ENCODE results near the gene COX5B. TPM values are rescaled to one million over a fixed set of nuclear protein-coding genes. Genes with fewer than 3 reads are reported as not detected.
A peak's percentile ranks its signal among the peaks of the same experiment; 100 is the strongest.
"Not testable (repeated sequence)": the region's sequence is repeated elsewhere in the genome, so short reads cannot be mapped to it uniquely, and the experiment has no call there.

The COX5B gene, protein sequence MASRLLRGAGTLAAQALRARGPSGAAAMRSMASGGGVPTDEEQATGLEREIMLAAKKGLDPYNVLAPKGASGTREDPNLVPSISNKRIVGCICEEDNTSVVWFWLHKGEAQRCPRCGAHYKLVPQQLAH
- 156 and 183 TPM in 2 replicates for total RNA-seq

DNA sequence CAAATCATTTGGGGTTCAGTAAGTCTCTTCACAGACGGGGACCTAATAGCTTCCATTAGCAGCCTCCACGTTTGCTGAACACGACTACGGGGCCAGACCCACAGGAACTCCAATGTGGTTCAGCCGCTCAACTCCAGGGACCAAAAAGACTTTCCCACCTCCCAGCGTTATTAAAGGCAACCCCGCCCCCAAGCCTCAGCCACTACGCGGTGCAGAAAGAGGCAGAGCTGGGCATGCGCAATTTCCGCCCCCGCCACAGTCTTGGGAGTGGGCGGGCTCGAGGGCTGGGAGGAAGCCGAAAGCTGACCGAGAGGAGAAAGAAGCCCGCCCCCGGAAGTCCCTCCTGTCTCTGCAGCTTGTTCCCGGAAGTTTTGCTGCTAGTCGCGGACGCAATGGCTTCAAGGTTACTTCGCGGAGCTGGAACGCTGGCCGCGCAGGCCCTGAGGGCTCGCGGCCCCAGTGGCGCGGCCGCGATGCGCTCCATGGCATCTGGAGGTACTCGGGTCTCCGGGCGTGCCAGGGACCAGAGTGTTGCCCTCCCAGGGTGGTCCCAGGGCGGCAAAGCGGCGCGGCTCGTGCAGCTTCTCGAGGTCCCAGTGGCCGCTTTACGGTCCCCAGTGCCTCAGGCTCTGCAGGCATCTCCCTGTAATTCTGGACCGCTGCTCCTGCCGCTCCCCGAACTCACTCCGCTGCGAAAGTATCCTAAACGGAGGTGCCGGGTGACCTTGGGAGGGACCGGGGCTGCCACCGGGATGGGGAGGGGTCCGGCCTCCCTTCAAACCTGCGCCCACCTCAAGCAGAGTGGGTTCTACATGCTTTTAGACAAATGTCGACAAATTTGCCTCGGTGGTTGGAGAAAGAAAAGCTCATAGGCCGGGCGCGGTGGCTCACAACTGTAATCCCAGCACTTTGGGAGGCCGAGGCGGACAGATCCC lies at the start of gene COX5B:
Gene COX5B, plus strand, starts transcription at position 368 of the 935 bp plus-strand sequence. Its CDS starts 25 bp downstream, at position 393.
- ATAC-seq (ENCODE audit: low read depth) (peak; percentile 98), DNase-seq (peak; percentile 94)
- Mint-ChIP-seq H3K4me3 (peak within 1 kb of the TSS; percentile 94), H3K27ac (peak within 1 kb of the TSS; percentile 94), H3K4me1 (peaks cover 19% of the 10 kb centered on the region), H3K9me3 (no peaks in the 10 kb centered on the region), H3K36me3 (ENCODE audit: low read depth) (peaks cover 37% of the 10 kb centered on the region), H3K27me3 (no peaks in the 10 kb centered on the region)
- ChIA-PET CTCF (interaction anchor here (0.6 to 2.0 kb wide), 5 partner anchors 17 to 55 kb away, joined by 4 to 18 read pairs (median 10); partner anchors contain the start of gene ACTR1B), POLR2A (interaction anchor here (0.7 to 10.2 kb wide), 9 partner anchors 16 to 1691 kb away, joined by 3 to 207 read pairs (median 4); partner anchors contain the start of genes ACTR1B, ANKRD36B, C2orf92 and EIF5B)
- TF ChIP-seq, protein P1, sequence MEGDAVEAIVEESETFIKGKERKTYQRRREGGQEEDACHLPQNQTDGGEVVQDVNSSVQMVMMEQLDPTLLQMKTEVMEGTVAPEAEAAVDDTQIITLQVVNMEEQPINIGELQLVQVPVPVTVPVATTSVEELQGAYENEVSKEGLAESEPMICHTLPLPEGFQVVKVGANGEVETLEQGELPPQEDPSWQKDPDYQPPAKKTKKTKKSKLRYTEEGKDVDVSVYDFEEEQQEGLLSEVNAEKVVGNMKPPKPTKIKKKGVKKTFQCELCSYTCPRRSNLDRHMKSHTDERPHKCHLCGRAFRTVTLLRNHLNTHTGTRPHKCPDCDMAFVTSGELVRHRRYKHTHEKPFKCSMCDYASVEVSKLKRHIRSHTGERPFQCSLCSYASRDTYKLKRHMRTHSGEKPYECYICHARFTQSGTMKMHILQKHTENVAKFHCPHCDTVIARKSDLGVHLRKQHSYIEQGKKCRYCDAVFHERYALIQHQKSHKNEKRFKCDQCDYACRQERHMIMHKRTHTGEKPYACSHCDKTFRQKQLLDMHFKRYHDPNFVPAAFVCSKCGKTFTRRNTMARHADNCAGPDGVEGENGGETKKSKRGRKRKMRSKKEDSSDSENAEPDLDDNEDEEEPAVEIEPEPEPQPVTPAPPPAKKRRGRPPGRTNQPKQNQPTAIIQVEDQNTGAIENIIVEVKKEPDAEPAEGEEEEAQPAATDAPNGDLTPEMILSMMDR (IDR thresholded peaks at IDR 0.05), result no peak
- intact Hi-C loops (cut with micrococcal nuclease), result loop anchor here (1.0 to 5.0 kb wide), 4 partner anchors 18 to 1009 kb away; partner anchors contain the start of genes ACTR1B and KANSL3

DNA sequence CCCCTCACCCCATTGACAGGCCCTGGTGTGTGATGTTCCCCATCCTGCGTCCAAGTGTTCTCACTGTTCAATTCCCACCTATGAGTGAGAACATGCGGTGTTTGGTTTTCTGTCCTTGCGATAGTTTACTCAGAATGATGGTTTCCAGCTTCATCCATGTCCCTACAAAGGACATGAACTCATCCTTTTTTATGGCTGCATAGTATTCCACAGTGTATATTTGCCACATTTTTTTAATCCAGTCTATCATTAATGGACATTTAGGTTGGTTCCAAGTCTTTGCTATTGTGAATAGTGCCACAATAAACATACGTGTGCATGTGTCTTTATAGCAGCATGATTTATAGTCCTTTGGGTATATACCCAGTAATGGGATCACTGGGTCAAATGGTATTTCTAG lies 49.7 kb upstream of the COX5B start:
- CTCF ChIA-PET; ATAC-seq (ENCODE audit: low read depth); H3K27ac Mint-ChIP-seq; POLR2A ChIA-PET; H3K36me3 Mint-ChIP-seq (ENCODE audit: low read depth); H3K4me3 Mint-ChIP-seq; H3K4me1 Mint-ChIP-seq; H3K9me3 Mint-ChIP-seq; intact Hi-C loops (cut with micrococcal nuclease); DNase-seq: not testable (repeated sequence)
- peaks cover 25% of the 10 kb centered on the region for H3K27me3 Mint-ChIP-seq

DNA sequence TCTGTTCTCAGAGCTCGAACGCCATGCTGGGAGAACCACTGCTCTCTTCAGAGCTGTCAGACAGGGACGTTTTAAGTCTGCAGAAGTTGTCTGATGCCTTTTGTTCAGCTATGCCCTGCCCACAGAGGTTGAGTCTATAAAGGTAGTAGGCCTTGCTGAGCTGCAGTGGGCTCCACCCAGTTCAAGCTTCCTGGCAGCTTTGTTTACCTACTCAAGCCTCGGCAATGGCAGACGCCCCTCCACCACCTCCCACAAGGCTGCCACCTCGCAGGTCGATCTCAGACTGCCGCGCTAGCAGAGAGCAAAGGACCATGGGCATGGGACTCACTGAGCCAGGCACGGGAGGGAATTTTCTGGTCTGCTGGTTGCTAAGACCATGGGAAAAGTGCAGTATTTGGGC lies 44.3 kb upstream of the COX5B start:
- CTCF ChIA-PET; POLR2A ChIA-PET; ATAC-seq (ENCODE audit: low read depth); H3K9me3 Mint-ChIP-seq; H3K36me3 Mint-ChIP-seq (ENCODE audit: low read depth); H3K4me1 Mint-ChIP-seq; H3K4me3 Mint-ChIP-seq; H3K27ac Mint-ChIP-seq; intact Hi-C loops (cut with micrococcal nuclease); DNase-seq: not testable (repeated sequence)
- peaks cover 24% of the 10 kb centered on the region for H3K27me3 Mint-ChIP-seq

DNA sequence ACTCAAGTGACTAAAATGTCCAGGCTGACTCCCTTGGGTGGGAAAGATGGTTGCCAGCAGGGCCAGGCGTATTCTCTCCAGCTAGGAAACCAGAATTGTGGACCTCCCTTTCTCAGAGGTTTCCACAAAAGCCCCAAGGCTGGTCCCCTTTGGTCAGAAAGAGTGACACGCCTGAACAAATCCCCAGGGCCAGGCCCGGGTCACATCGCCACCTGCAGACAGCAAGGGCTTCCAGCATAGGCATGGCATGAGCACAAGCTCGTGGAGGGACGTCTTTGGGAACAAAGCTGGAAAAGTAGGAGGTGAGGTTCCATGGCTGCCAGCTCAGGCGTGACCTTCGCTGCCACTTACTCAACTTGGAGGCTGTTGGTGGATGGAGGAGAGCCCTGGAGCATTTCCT lies 40.8 kb upstream of the COX5B start:
- H3K36me3 Mint-ChIP-seq (ENCODE audit: low read depth); CTCF ChIA-PET; H3K27ac Mint-ChIP-seq; intact Hi-C loops (cut with micrococcal nuclease); H3K4me1 Mint-ChIP-seq; H3K9me3 Mint-ChIP-seq; H3K4me3 Mint-ChIP-seq; ATAC-seq (ENCODE audit: low read depth); DNase-seq; POLR2A ChIA-PET: not testable (repeated sequence)
- peaks cover 11% of the 10 kb centered on the region for H3K27me3 Mint-ChIP-seq

DNA sequence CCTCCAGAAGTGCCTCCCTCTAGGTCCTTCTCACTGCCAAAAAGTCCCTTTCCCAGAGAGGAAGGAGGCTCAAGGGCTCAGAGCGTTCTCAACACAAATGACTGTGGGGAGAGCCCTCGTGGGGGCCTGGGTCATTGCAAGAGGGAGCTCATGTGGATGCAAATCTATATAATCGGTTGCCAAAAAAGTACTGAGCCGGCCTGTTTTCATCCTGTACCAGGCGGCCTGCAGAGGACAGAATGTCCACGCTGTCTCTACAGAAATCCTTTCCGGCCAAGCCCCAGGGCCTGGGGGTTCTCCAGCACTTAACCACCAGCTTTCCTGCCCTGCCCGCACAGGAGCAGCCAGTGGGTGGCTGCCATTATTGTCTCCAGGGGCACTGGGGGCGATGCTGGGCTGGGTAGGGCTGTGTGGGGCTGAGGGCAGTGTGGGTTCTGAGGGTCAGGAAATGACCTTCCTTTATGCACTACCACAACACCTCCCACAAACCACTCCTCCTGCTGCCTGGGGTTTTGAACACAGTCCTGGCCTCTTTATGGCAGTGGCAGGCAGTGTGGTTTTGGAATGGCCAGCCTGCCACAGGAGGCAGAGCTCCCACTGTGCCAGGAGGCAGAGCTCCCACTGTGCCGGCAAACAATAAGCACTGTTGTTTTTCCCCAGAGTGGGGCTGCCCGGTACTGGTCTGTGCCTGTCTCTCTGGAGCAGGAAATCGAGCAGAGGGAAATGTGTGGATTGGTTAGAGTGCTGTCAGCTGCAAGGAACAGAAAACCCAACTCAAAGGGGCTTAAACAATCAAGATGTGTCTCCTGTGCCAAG lies 40.1 kb upstream of the COX5B start:
- DNase-seq; intact Hi-C loops (cut with micrococcal nuclease); H3K9me3 Mint-ChIP-seq; H3K27ac Mint-ChIP-seq; H3K36me3 Mint-ChIP-seq (ENCODE audit: low read depth); CTCF ChIA-PET; H3K27me3 Mint-ChIP-seq; ATAC-seq (ENCODE audit: low read depth); POLR2A ChIA-PET; H3K4me3 Mint-ChIP-seq; H3K4me1 Mint-ChIP-seq: not testable (repeated sequence)

DNA sequence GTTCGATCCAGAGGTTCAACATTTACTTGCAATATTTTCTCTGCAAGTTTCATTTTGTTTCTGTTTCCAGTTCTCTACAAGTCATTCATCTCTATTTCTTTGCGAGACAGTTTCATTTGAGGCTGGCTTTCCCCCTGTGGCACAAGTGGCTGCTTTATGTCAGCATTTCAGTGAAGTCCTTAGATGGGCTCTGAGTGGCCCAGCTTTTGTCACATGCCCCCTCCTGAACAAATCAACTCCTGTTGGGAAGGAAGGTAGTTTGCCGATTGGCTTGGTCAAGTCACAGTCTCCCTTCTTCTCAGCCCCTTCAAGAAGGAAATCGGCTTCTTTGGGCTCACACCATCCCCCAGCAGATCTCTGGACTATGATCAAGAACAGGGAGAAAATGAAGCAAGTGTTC lies 37.1 kb upstream of the COX5B start:
- H3K9me3 Mint-ChIP-seq; H3K27ac Mint-ChIP-seq; CTCF ChIA-PET; H3K4me1 Mint-ChIP-seq; DNase-seq; H3K36me3 Mint-ChIP-seq (ENCODE audit: low read depth); ATAC-seq (ENCODE audit: low read depth); H3K4me3 Mint-ChIP-seq; H3K27me3 Mint-ChIP-seq; intact Hi-C loops (cut with micrococcal nuclease); POLR2A ChIA-PET: not testable (repeated sequence)

DNA sequence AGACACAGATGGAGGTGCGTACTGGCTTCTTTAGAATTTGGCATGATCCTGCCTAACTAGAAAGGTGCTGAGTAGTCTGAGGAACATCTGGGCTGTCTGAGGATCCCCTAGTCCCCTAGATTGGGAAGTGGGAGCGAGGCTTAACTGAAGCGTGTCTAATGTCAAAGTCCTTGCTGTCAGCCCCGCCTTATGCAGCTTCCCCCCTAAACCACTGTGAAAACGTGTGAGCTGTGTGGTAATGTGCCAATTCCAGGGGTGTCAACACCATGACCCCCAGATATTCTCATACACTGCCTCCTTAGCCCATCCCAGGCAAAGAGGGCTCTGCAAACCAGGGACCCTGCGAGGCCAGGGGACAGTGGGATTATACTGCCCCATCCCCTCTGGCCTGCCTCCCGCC lies 34.0 kb upstream of the COX5B start:
- H3K4me3 Mint-ChIP-seq; H3K36me3 Mint-ChIP-seq (ENCODE audit: low read depth); H3K9me3 Mint-ChIP-seq; DNase-seq; CTCF ChIA-PET; H3K27me3 Mint-ChIP-seq; H3K27ac Mint-ChIP-seq; H3K4me1 Mint-ChIP-seq; ATAC-seq (ENCODE audit: low read depth); POLR2A ChIA-PET; intact Hi-C loops (cut with micrococcal nuclease): not testable (repeated sequence)

DNA sequence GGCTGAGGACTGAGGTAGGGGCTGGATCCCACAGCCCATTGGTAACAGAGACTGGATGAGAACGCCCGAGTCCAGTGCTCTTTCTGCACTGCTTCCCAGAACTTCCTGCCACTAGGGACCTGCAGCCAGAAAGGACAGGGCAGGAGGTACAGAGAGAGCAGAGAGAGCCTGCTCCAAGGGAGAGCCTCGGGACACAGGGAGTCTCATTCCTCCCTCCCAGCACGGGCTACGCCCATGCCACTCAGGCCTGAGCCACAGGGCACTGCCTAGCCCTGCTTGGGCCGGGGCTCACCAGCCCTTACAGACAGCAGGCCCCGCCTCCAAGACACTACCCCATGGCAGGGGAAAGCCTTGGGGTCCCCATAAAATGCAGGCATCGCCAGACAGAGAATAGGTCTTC lies 30.1 kb upstream of the COX5B start:
- intact Hi-C loops (cut with micrococcal nuclease); H3K4me1 Mint-ChIP-seq; H3K9me3 Mint-ChIP-seq; DNase-seq; ATAC-seq (ENCODE audit: low read depth); H3K4me3 Mint-ChIP-seq; H3K27ac Mint-ChIP-seq; H3K36me3 Mint-ChIP-seq (ENCODE audit: low read depth); H3K27me3 Mint-ChIP-seq; CTCF ChIA-PET; POLR2A ChIA-PET: not testable (repeated sequence)

Data from activated B cell treated with CpG ODN at 0.5 μM for 24 hours (primary cell).